Measurements from ENCODE around the gene CYP26C1.

The CYP26C1 gene

DNA sequence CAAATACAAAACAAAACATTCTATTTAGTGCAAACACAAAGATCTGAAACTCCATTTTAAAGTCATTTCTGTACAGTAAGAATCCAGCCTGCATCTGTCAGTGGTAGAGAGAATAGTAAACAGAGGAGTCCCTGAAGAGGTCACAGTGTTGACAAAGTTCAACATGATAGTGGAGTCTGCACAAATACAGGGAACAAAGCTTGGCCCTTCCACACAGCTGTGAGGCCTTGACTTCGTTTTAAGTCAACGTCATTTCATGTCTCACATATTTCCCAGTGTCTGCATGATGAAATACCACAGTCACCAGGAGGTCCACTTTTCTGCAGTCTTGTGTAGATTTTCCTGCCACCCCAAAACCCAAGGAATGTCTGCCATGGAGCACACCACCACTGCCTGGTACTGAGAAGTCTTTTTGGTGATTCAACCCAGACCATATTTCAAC, 46.1 kb downstream of the CYP26C1 start:
- no peak overlapping the region for H3K9ac ChIP-seq
- H3K27ac ChIP-seq = no peak overlapping the region
- TF ChIP-seq Cebpa-rat (IDR thresholded peaks at IDR 0.05) = no peak
- peaks cover 3 to 16% (median 8%) of the 10 kb centered on the region in 11 experiments; a peak in 17 of 22 replicates for H3K9me3 ChIP-seq (replicated peaks in 1 of 11)
- H3K4me3 ChIP-seq = no peak overlapping the region
- no peaks in the 10 kb centered on the region for H3K36me3 ChIP-seq
- H3K27me3 ChIP-seq = no peaks in the 10 kb centered on the region
- H4K20me1 ChIP-seq = no peaks in the 10 kb centered on the region
- peaks cover 0 to 6% (median 0%) of the 10 kb centered on the region in 10 experiments; a peak in 5 of 20 replicates for H3K4me1 ChIP-seq
- no peak overlapping the region for H3K4me2 ChIP-seq

GRCh38 chr10:93110472-93111146, 50.0 kb downstream of the CYP26C1 start:
- Histone ChIP-seq H3K4me2 (no peak overlapping the region), H3K27ac (no peak overlapping the region), H3K4me3 (no peak overlapping the region), H4K20me1 (no peaks in the 10 kb centered on the region), H3K9me3 (replicated peaks in 1 of 11) (no peaks in the 10 kb centered on the region), H3K27me3 (no peaks in the 10 kb centered on the region), H3K9ac (no peak overlapping the region), H3K4me1 (peaks cover 3 to 10% (median 5%) of the 10 kb centered on the region in 10 experiments; a peak in 14 of 20 replicates), H3K36me3 (no peaks in the 10 kb centered on the region)
- TF ChIP-seq Cebpa-rat (IDR thresholded peaks at IDR 0.05) = no peak

- no peaks in the 10 kb centered on the region for H3K36me3 ChIP-seq
- H3K9ac ChIP-seq = no peak overlapping the region
- H3K4me3 ChIP-seq = no peak overlapping the region
- no peak overlapping the region for H3K27ac ChIP-seq
- no peak for TF ChIP-seq Cebpa-rat (IDR thresholded peaks at IDR 0.05)
- H3K4me2 ChIP-seq = no peak overlapping the region
- peaks cover 5 to 18% (median 11%) of the 10 kb centered on the region in 10 experiments; a peak in 16 of 20 replicates for H3K4me1 ChIP-seq
- H3K9me3 ChIP-seq (replicated peaks in 1 of 11) = peaks cover 0 to 9% (median 0%) of the 10 kb centered on the region in 11 experiments; a peak in 2 of 22 replicates
- no peaks in the 10 kb centered on the region for H4K20me1 ChIP-seq
- no peaks in the 10 kb centered on the region for H3K27me3 ChIP-seq
Observed at GRCh38 chr10:93113042-93113441, 52.4 kb downstream of the CYP26C1 start.

DNA sequence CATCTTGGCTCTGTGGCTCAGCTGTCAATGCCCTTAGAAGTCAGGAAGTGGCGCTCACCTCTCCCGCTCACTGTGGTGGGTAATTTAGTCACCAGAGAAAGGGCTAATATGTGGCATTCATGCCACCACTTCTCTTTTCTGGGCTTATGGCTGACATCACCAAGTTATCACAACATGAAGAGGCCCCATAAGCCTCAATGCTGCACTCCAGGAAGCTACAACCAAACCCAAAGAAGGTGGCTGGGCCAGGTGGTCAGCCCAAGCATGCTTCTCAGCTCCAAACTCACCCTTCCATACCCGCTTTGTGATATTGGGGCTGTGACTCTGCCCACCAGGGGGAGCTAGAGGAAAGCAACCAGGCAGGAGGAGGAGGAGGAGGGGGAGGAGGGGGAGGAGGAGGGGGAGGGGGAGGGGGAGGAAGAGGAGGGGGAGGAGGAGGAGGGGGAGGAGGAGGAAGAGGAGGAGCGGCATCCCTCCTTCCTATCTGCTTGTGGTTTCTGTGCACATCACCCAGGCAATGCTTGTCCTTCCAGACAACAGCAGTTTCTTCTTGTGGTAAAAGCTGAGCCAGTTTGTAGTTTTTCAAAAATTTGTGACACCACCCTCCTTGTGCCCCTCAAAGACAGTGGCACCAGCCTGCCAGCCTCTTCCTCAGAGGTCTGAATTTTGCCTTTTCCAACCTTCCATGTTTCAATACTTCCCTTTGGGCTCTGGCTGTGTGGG, 55.2 kb downstream of the CYP26C1 start:
- Histone ChIP-seq H3K9ac (no peak overlapping the region), H3K27me3 (no peaks in the 10 kb centered on the region), H3K4me1 (peaks cover 5 to 13% (median 11%) of the 10 kb centered on the region in 10 experiments; a peak in 15 of 20 replicates), H3K36me3 (no peaks in the 10 kb centered on the region), H3K4me3 (no peak overlapping the region), H4K20me1 (no peaks in the 10 kb centered on the region), H3K9me3 (replicated peaks in 1 of 11) (peaks cover 0 to 9% (median 0%) of the 10 kb centered on the region in 11 experiments; a peak in 2 of 22 replicates), H3K4me2 (peak overlapping the region; percentile 24 to 52 (median 38); a peak in 15 of 22 replicates), H3K27ac (peak overlapping the region in 2 of 11 experiments; percentile 3 to 23; a peak in 3 of 22 replicates)
- no peak for TF ChIP-seq Cebpa-rat (IDR thresholded peaks at IDR 0.05)
